ENCODE measurements around the gene ASXL2.
"Not testable (repeated sequence)": the region's sequence is repeated elsewhere in the genome, so short reads cannot be mapped to it uniquely, and the experiment has no call there.

ASXL2 gene

GRCh38 chr2:25878361-25879132 is at the start of gene ASXL2:
Gene ASXL2, minus strand, starts transcription at chr2:25878487. Its CDS starts 265 bp downstream, at chr2:25878222.
- DNase-seq: peak; percentile 98

DNA sequence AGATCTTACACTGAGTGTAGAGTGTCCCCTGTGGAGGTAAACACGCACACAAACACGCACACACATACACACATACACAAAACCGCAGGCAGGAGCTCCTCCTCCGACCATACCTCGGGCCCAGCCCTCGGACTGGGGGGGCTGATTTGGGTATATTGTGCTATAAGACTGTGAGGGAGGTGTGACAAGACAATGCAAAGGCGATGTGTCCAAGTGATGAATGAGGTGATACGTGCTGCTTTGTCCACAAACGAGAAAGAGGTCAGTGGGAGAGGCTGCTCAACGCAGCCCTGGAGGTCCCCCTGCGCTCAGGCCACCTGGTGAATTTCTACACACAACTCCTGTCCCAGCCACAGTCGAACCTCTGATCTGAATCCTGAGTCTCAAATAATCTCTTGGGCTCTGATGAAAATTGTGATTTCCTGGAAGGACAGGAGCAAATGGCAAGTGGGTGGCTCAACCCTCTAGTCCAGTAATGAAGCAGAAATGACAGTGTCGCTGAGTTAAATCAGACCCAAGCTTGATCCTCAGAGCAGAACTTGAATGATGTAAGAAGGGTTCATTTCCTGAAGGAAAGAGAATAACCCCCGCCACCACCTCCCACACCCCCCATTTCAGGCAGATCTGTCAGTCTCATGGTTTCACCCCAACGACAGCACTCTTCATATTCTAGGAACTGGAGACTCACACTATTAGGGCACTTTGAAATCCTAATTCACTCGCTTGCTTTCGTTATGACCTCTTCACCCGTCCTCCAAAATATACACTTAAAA is 48.9 kb upstream of the ASXL2 start:
- DNase-seq: no peak

GRCh38 chr2:25922501-25922900 is 44.2 kb upstream of the ASXL2 start:
- DNase-seq: no peak

- DNase-seq: no peak
Observed at GRCh38 chr2:25920786-25921415, 42.6 kb upstream of the ASXL2 start.

DNA sequence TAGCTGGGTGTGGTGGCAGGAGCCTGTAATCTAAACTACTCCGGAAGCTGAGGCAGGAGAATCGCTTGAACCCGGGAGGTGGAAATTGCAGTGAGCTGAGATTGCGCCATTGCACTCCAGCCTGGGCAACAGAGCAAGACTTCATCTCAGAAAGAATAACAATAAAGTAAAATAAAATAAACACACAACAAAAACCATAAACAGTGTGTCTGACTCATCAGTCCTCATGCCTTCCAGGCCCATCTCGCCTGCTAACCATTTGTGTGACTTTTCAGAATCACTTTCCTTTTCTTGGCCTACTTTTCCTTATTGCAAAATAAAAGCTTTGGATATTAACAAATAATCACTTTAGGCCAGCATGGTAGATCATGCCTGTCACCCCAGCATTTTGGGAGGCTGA is 42.0 kb upstream of the ASXL2 start:
- DNase-seq: no peak

GRCh38 chr2:25917832-25918231 is 39.5 kb upstream of the ASXL2 start:
- DNase-seq: no peak

DNA sequence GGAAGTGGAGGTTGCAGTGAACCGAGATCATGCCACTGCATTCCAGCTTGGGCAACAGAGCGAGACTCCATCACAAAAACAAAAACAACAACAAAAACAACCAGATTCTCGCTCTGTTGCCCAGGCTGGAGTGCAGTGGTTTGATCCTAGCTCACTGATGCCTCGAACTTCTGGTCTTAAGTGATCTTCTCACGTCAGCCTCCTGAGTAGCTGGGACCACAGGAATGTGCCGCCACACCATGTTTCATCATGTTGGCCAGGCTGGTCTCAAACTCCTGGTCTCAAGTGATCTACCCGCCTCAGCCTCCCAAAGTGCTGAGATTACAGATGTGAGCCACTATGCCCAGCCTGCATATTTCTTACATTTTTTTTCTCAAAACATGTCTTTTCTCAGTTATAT is 39.1 kb upstream of the ASXL2 start:
- not testable (repeated sequence) for DNase-seq

GRCh38 chr2:25915944-25916772 is 37.9 kb upstream of the ASXL2 start:
- DNase-seq: peak; percentile 45

DNA sequence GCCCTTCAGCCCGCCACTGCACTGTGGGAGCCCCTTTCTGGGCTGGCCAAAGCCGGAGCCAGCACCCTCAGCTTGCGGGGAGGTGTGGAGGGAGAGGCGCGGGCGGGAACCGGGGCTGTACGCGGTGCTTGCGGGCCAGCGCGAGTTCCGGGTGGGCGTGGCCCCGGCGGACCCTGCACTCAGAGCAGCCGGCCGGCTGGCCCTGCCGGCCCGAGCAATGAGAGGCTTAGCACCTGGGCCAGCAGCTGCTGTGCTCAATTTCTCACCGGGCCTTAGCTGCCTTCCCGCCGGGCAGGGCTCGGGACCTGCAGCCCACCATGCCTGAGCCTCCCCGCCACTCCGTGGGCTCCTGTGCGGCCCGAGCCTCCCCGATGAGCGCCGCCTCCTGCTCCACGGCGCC is 37.1 kb upstream of the ASXL2 start:
- DNase-seq: not testable (repeated sequence)

GRCh38 chr2:25913696-25913973 is 35.3 kb upstream of the ASXL2 start:
- DNase-seq: not testable (repeated sequence)

DNA sequence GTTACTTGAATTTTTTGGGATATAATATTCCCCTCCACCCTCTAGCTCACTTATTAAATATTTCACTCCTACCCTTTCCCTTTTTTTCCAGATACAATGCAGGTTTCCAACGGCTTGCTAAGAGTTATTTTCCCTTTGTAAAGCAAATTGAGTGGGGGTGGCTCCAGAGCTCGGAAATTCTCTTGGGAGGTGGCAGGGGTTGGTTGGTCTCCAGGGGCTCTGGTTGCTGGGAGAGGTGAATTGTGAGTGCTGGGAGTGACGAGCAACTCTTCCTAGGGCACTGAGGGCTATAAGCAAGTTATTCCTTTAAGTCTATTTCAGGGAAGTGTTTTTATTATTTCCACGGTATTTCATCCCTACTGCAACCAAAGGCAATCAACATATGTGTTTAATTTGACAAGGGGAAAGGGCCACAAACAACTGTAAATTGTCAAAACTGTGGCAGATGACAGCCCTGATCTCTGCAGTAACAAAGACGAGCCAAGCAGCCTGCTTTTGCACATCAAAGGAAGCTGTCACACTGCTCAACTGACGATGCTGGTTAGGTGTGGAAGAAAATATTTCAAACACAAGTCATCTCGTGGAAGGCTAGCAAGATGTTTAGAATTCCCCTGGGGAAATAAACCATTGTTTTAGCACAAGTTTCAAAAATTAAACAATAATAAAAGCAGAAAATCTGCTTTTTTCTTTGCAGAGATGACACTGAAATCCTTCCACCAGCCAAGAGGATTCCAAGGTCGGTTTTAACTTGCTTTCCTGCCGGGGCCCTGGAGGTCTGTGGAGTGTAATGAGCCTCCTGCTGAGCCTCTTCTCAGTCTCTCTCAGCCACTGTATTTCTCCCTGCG is 34.8 kb upstream of the ASXL2 start:
- no peak for DNase-seq

- not testable (repeated sequence) for DNase-seq
Observed at GRCh38 chr2:25909574-25909973, 31.3 kb upstream of the ASXL2 start.

DNA sequence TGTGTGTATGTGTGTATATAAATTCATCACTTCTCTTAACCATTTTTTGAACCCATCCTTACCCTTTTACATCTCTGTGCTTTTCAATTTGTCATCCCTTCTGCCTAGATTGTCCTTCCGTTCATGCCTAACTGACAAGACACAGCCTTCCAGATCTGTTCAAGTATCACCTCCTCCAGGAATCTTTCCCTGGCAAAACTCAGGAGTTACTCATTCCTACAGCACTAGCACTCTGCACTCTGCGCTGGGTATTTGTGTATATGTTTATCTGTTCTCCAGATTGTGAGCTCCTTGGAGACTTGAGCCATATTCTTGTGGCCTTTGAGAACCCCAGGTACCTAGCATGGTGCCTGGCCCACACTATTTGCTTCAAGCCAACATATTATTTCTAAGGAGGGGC is 26.8 kb upstream of the ASXL2 start:
- DNase-seq: no peak

DNA sequence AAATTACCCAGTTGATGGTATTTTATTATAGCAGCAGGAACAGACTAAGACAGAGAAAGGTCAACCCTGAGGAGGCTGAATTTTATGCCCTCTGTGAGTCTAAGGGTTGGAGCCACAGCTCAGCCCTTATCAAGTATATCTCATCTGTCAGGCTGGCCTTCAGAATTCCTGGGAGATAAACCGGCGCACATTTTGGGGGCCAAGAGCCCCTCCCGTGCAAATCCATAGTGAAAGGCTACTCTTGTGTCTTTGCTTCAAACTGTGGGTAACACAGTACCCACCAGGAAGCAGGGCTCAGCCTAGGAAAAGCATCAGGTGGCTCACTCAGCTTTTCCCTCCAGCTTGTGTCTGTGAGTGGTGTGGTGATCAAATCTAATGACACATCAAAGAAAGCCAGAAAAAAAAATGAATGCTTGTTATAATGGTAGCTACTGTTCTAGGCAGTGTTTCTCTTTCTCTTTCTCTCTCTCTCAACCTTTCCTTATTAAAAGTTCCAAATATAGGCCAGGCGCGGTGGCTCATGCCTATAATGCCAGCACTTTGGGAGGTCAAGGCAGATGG is 25.0 kb upstream of the ASXL2 start:
- DNase-seq: peak; percentile 9

DNA sequence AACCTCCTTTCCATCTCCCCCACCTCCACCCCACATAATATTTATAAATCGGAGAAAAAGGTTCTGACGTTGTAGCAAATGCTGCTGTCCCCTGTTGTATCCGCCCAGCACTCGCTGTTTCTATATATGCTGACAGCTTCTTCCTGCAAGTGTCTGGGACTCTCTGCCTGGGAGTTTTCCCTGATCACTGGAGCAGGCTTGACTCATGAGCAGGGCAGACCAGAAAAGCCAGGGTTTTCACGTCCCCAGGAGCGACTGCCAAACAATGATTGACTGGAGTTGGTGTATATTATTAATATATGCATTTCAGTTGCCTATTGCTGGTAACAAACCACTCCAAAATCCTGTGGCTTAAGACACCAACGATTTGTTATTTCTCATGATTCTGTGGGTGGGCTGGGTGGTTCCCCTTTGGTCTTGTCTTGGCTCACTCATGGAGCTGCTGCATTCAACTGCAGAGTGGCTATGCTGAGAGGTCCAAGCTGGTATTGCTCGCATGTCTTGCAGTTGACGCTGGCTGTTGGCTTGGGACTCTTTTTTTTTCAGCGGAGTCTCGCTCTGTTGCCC is 21.2 kb upstream of the ASXL2 start:
- no peak for DNase-seq

- no peak for DNase-seq
Observed at GRCh38 chr2:25897506-25897905, 19.2 kb upstream of the ASXL2 start.

DNA sequence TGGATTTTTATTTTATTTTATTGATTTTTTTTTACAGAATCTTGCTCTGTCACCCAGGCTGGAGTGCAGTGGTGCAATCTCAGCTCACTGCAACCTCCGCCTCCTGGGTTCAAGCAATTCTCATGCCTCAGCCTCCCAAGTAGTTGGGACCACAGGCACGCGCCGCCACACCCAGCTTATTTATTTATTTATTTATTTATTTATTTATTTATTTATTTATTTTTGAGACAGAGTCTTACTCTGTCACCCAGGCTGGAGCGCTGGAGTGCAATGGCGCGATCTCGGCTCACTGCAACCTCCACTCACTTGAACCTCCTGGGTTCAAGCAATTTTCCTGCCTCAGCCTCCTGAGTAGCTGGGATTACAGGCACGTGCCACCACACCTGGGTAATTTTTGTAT is 18.0 kb upstream of the ASXL2 start:
- not testable (repeated sequence) for DNase-seq

- DNase-seq: no peak
Observed at GRCh38 chr2:25895610-25896009, 17.3 kb upstream of the ASXL2 start.

DNA sequence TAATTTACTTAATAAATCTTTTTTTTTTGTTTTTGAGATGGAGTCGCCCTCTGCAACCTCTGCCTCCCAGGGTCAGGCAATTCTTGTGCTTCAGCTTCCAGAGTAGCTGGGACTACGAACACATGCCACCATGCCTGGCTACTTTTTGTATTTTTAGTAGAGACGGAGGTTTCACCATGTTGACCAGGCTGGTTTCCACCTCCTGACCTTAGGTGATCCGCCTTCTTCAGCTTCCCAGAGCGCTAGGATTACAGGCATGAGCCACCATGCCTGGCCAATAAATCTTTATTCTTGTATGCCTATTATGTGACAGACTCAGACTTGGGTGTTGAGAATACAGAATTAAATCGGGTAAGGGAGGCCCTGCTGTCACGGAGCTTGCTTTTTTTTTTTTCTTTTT is 16.7 kb upstream of the ASXL2 start:
- no peak for DNase-seq

DNA sequence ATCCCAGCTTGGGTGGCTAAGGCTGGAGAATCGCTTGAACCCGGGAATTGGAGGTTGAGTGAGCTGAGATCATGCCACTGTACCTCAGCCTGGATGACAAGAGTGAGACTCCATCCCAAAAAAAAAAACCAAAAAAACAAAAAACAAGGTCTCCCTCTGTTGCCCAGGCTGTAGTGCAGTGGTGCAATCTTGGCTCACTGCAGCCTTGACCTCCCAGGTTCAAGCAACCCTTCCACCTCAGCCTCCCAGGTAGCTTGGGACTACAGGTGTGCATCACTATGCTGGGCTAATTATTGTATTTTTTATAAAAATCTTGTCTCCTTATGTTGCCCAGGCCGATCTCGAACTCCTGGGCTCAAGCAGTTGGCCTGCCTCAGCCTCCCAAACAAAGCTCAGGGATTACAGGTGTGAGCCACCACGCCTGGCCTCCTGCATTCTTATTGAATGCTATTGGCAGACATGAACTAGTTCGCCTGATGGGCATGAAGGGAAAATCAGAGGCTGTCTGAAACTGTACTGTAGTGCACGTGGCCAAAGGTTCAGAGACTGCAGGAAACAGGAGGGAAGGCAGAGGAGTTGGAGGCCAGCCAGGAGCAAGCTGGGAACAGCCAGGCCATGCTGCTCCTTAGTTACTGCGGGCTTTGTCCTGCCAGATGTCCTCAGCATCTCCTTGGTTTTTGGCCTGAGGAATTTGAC is 16.0 kb upstream of the ASXL2 start:
- DNase-seq: no peak

GRCh38 chr2:25891672-25892071 is 13.4 kb upstream of the ASXL2 start:
- DNase-seq: no peak

Measured in activated CD4-positive, alpha-beta T cell treated with anti-CD3 and anti-CD28 coated beads for 48 hours (primary cell).